A549 (cell line): ENCODE results near the gene GGTA1. TPM values are rescaled to one million over a fixed set of nuclear protein-coding genes. Genes with fewer than 3 reads are reported as not detected.

ENCODE experiments used
- ATAC-seq, 2 experiments: fragments of 200-7000 bp in 1 of 2; fragments of >200 bp in 1 of 2; cut with Nextera tagmentation in 1 of 2; cut with Tn5 transposase in 1 of 2; 3 replicates each; pipeline versions ENCODE4 v1.8.0 to v1.9.1; 2018 to 2020; ENCODE audit warnings: mild to moderate bottlenecking in 1 of 2, moderate library complexity in 1 of 2
- CTCF ChIA-PET: fragments of 300-600 bp; sonication (Branson Sonifier 250); formaldehyde crosslinking; extraction: SDS; loops from one replicate; lab custom pipeline; 2021; ENCODE audit warnings: antibody characterized with exemption, inconsistent platforms; lab: Yijun Ruan, JAX
- POLR2A ChIA-PET: fragments of 350-600 bp; formaldehyde crosslinking; extraction: SDS; loops from one replicate; lab custom pipeline; 2021; ENCODE audit warnings: antibody characterized with exemption, inconsistent platforms; lab: Yijun Ruan, JAX
- DNase-seq, 2 experiments: peaks; one replicate each; pipeline versions ENCODE4 v3.0.0 to v3.0.0-alpha.2; 2011 to 2016; ENCODE audit warnings: low read depth in 1 of 2, low spot score in 1 of 2
- FAIRE-seq: peaks from 2 replicates; lab custom pipeline; 2011; peaks lifted over from hg19 to GRCh38; lab: Jason Lieb, UNC
- H3K27ac ChIP-seq, 2 experiments: fragments of >200 bp; sonication (Bioruptor Twin); formaldehyde crosslinking; 3 replicates each; pipeline ENCODE4 v1.5.1; 2016 to 2017
- H3K4me1 ChIP-seq: fragments of >200 bp; sonication (Bioruptor Twin); formaldehyde crosslinking; 3 replicates; pipeline ENCODE4 v1.6.1; 2016
- H3K4me2 ChIP-seq: fragments of >200 bp; sonication (Bioruptor Twin); formaldehyde crosslinking; 3 replicates; pipeline ENCODE4 v1.6.1; 2016
- H3K4me3 ChIP-seq: fragments of >200 bp; sonication (Bioruptor Twin); formaldehyde crosslinking; 3 replicates; pipeline ENCODE4 v1.5.1; 2016
- H3K9me3 ChIP-seq: fragments of >200 bp; sonication (Bioruptor Twin); formaldehyde crosslinking; 3 replicates; pipeline ENCODE4 v1.6.1; 2016
- CBX8 ChIP-seq: fragments of 200-600 bp; sonication (generic); IDR thresholded peaks from 2 replicates; pipeline ENCODE4 v1.6.1; 2016
- CHD4 ChIP-seq: fragments of 200-600 bp; sonication (generic); IDR thresholded peaks from 2 replicates; pipeline ENCODE4 v1.6.1; 2016; ENCODE audit warnings: antibody characterized with exemption, mild to moderate bottlenecking, borderline replicate concordance
- CTCF ChIP-seq: fragments of >200 bp; sonication (Bioruptor Twin); formaldehyde crosslinking; IDR thresholded peaks from 3 replicates; pipeline ENCODE4 v1.5.1; 2016
- EHMT2 ChIP-seq: fragments of 200-600 bp; sonication (generic); IDR thresholded peaks from 2 replicates; pipeline ENCODE4 v1.6.1; 2016; ENCODE audit warnings: antibody characterized with exemption, low read depth, mild to moderate bottlenecking, moderate library complexity
- ELK1 ChIP-seq: fragments of 150-350 bp; IDR thresholded peaks from 2 replicates; pipeline ENCODE4 v1.6.1; 2014; ENCODE audit warnings: low read depth, mild to moderate bottlenecking, low read length
- FOSL2 ChIP-seq, 2 experiments: fragments of 450-650 bp in 1 of 2; fragments of >200 bp in 1 of 2; sonication (Bioruptor Twin) in 1 of 2; formaldehyde crosslinking; IDR thresholded peaks; 2 replicates each; pipeline versions ENCODE4 v1.5.0 to v1.6.1; 2016 to 2020; ENCODE audit warnings: mild to moderate bottlenecking in 1 of 2, moderate library complexity in 1 of 2
- FOXS1 ChIP-seq: fragments of 250-450 bp; sonication (Bioruptor Pico); IDR thresholded peaks from 2 replicates; pipeline ENCODE4 v1.5.0; 2020; ENCODE audit warnings: mild to moderate bottlenecking, moderate library complexity
- HES2 ChIP-seq: fragments of >200 bp; sonication (Bioruptor Twin); formaldehyde crosslinking; IDR thresholded peaks from 2 replicates; pipeline ENCODE4 v1.6.1; 2016
- HEYL ChIP-seq: fragments of 250-450 bp; sonication (Bioruptor Pico); IDR thresholded peaks from 2 replicates; pipeline ENCODE4 v1.8.0; 2021; ENCODE audit warnings: mild to moderate bottlenecking, moderate library complexity
- HOXB5 ChIP-seq: fragments of 250-450 bp; sonication (Bioruptor Pico); IDR thresholded peaks from 2 replicates; pipeline ENCODE4 v1.5.0; 2020; ENCODE audit warnings: mild to moderate bottlenecking, moderate library complexity
- KDM1A ChIP-seq: fragments of 200-600 bp; sonication (generic); IDR thresholded peaks from 2 replicates; pipeline ENCODE4 v1.6.1; 2016; ENCODE audit warnings: low read depth, mild to moderate bottlenecking
- MAZ ChIP-seq: fragments of 150-350 bp; IDR thresholded peaks from 2 replicates; pipeline ENCODE4 v1.6.1; 2014; ENCODE audit warnings: antibody characterized with exemption, low read depth, low read length, borderline replicate concordance
- MYC ChIP-seq: IDR thresholded peaks from 2 replicates; pipeline ENCODE4 v1.6.1; 2012; ENCODE audit warnings: mild to moderate bottlenecking, inconsistent platforms, low read length, improper control_type of control experiment, borderline replicate concordance
- NR3C1 ChIP-seq: fragments of >200 bp; sonication (Bioruptor Twin); formaldehyde crosslinking; IDR thresholded peaks from 3 replicates; pipeline ENCODE4 v1.6.1; 2017
- RAD21 ChIP-seq, 2 experiments: fragments of >200 bp in 1 of 2; sonication (Bioruptor Twin) in 1 of 2; formaldehyde crosslinking in 1 of 2; IDR thresholded peaks in 1 of 2; conservative IDR thresholded peaks in 1 of 2; 2 replicates in 1 of 2; 3 replicates in 1 of 2; pipeline ENCODE4 v1.6.1; 2012 to 2018; ENCODE audit warnings: inconsistent platforms in 1 of 2
- RCOR1 ChIP-seq: fragments of 150-350 bp; IDR thresholded peaks from 2 replicates; pipeline ENCODE4 v1.6.1; 2014; ENCODE audit warnings: antibody characterized with exemption, low read length, low read depth
- TP53 ChIP-seq: fragments of 250-450 bp; sonication (Bioruptor Pico); IDR thresholded peaks from 2 replicates; pipeline ENCODE4 v1.5.0; 2021; ENCODE audit warnings: mild to moderate bottlenecking, moderate library complexity
- WGBS: methylation state at CpG from one replicate; pipeline ENCODE4 v1.1.6; 2017; ENCODE audit errors: missing lambda C conversion rate; 5-methylcytosine and 5-hydroxymethylcytosine counted together
- polyA plus RNA-seq, 4 experiments: library from polyadenylated mRNA; depleted of rRNA in 3 of 4; stranded (reverse); fragments of >200 nt; fragmentation: RNase III in 1 of 4; extraction: RNeasy Plus Mini Kit Qiagen cat#74134 plus additional on column Dnase treatment in 1 of 4; gene quantifications; 2 replicates in 3 of 4; 3 replicates in 1 of 4; pipeline ENCODE4 v1.2.3, GENCODE V29; 2011 to 2017

The GGTA1 gene
- polyA plus RNA-seq, 2 of the 4 experiments (the other 2 are of a cell fraction), result 0.05 TPM; not detected in 1

- FAIRE-seq (no peak), ATAC-seq (no peak), DNase-seq (no peak)
- no peak overlapping the region for H3K4me3 ChIP-seq
- H3K27ac ChIP-seq, result no peak overlapping the region
- H3K4me2 ChIP-seq, result no peak overlapping the region
- 31% methylated on average over 2 of the region's 2 CpGs for WGBS
- H3K9me3 ChIP-seq, result no peaks in the 10 kb centered on the region
- TF ChIP-seq CBX8 (no peak), FOXS1 (CRISPR knock-in tag) (no peak), CHD4 (no peak)
- no peaks in the 10 kb centered on the region for H3K4me1 ChIP-seq
- POLR2A ChIA-PET, result no interaction called here
- CTCF ChIA-PET, result interaction anchor here (1.4 to 6.9 kb wide), 3 partner anchors 9 to 130 kb away, joined by 3 to 39 read pairs (median 7); no protein-coding TSS in a partner anchor
Observed at GRCh38 chr9:121449786-121450185, 49.9 kb downstream of the GGTA1 start.

- 45% methylated on average over 6 of the region's 6 CpGs for WGBS
- CTCF ChIA-PET, result interaction anchor here (0.6 to 1.2 kb wide), 2 partner anchors 127 to 225 kb away, joined by 3 read pairs; no protein-coding TSS in a partner anchor
- H3K9me3 ChIP-seq, result no peaks in the 10 kb centered on the region
- FAIRE-seq, result no peak
- H3K4me3 ChIP-seq, result no peak overlapping the region
- POLR2A ChIA-PET, result no interaction called here
- no peak for DNase-seq
- no peak for TF ChIP-seq MAZ
- TF ChIP-seq HOXB5 (CRISPR knock-in tag), result no peak
- no peak for TF ChIP-seq KDM1A
- TF ChIP-seq RCOR1, result no peak
- TF ChIP-seq MYC, result no peak
- TF ChIP-seq TP53 (CRISPR knock-in tag), result no peak
- H3K4me1 ChIP-seq, result no peaks in the 10 kb centered on the region
- no peak overlapping the region for H3K4me2 ChIP-seq
- no peak for ATAC-seq
- H3K27ac ChIP-seq, result no peak overlapping the region
Observed at GRCh38 chr9:121447321-121447834, 52.3 kb downstream of the GGTA1 start.

- Histone ChIP-seq H3K9me3 (no peaks in the 10 kb centered on the region), H3K4me3 (no peak overlapping the region), H3K4me2 (no peak overlapping the region), H3K4me1 (no peaks in the 10 kb centered on the region), H3K27ac (no peak overlapping the region)
- TF ChIP-seq FOSL2 (IDR thresholded peaks at IDR 0.05) (no peak), FOSL2 (CRISPR knock-in tag; IDR thresholded peaks at IDR 0.05) (no peak), ELK1 (no peak), RAD21 (conservative IDR thresholded peaks at IDR 0.05 in 1 of 2, IDR thresholded peaks at IDR 0.05 in 1 of 2) (peak; percentile 19 to 44; a peak in 2 of 5 replicates), CTCF (peak; percentile 12; the same call in 2 of the 3 replicates)
- 91% methylated on average over 3 of the region's 3 CpGs for WGBS
- CTCF ChIA-PET, result no interaction called here
- no peak for FAIRE-seq
- peak in 1 of 2 experiments; percentile 16 for DNase-seq
- POLR2A ChIA-PET, result no interaction called here
- peak in 1 of 2 experiments; percentile 66; a peak in 3 of 6 replicates for ATAC-seq
Observed at GRCh38 chr9:121445986-121446385, 53.7 kb downstream of the GGTA1 start.

GRCh38 chr9:121443981-121444380 lies 55.7 kb downstream of the GGTA1 start:
- FAIRE-seq (no peak), DNase-seq (no peak), ATAC-seq (no peak)
- no peaks in the 10 kb centered on the region for H3K4me1 ChIP-seq
- TF ChIP-seq NR3C1, result no peak
- TF ChIP-seq HES2, result no peak
- no peak for TF ChIP-seq EHMT2
- TF ChIP-seq HEYL (CRISPR knock-in tag), result no peak
- ChIA-PET CTCF (interaction anchor here (0.6 to 1.1 kb wide), 2 partner anchors 8 to 12 kb away, joined by 3 to 4 read pairs; no protein-coding TSS in a partner anchor), POLR2A (no interaction called here)
- H3K4me3 ChIP-seq, result no peak overlapping the region
- H3K27ac ChIP-seq, result no peak overlapping the region
- no peak overlapping the region for H3K4me2 ChIP-seq
- no peaks in the 10 kb centered on the region for H3K9me3 ChIP-seq
- 73% methylated on average over 7 of the region's 7 CpGs for WGBS
